Prostate gland (tissue), 2 donors: ENCODE measurements around the gene VWF. TPM values are rescaled to one million over a fixed set of nuclear protein-coding genes. Genes with fewer than 3 reads are reported as not detected.
"Not testable (repeated sequence)": the region's sequence is repeated elsewhere in the genome, so short reads cannot be mapped to it uniquely, and the experiment has no call there.

Experiments used
- DNase-seq: peaks from one replicate; pipeline ENCODE4 v3.0.0-alpha.2; 2019; ENCODE audit warnings: low spot score
- H3K27ac ChIP-seq, 2 donors: fragments of 200-600 bp; sonication (generic); 2 replicates each; pipeline ENCODE4 v1.5.1; 2017 to 2019
- H3K27me3 ChIP-seq: fragments of 200-600 bp; sonication (generic); replicated peaks from 2 replicates; pipeline ENCODE4 v1.5.1; 2019; ENCODE audit not compliant: insufficient read depth
- H3K36me3 ChIP-seq, 2 donors: fragments of 200-600 bp; sonication (generic); 1 replicate in 1 of 2; 2 replicates in 1 of 2; pipeline versions ENCODE4 v1.5.1 to v1.8.1; 2017 to 2019
- H3K4me1 ChIP-seq: fragments of 200-600 bp; sonication (generic); replicated peaks from 2 replicates; pipeline ENCODE4 v1.5.1; 2019
- H3K4me3 ChIP-seq, 2 donors: fragments of 200-600 bp; sonication (generic); 2 replicates each; pipeline ENCODE4 v1.5.1; 2017 to 2019
- H3K9me3 ChIP-seq: fragments of 200-600 bp; sonication (generic); 2 replicates; pipeline ENCODE4 v1.5.1; 2017
- POLR2A ChIP-seq: fragments of 450-650 bp; IDR thresholded peaks from one replicate; pipeline ENCODE4 v1.6.1; 2016; ENCODE audit warnings: antibody characterized with exemption, mild to moderate bottlenecking
- POLR2AphosphoS5 ChIP-seq: sonication (generic); formaldehyde crosslinking; IDR thresholded peaks from one replicate; pipeline ENCODE4 v1.6.1; 2017; ENCODE audit warnings: antibody characterized with exemption
- WGBS: methylation state at CpG from one replicate; pipeline ENCODE4 v1.1.5; 2018; 5-methylcytosine and 5-hydroxymethylcytosine counted together
- intact Hi-C: fragments of 100-400 bp; cut with DNase I; formaldehyde crosslinking; loops from one replicate; pipeline ENCODE4 v1.14.2; 2022
- total RNA-seq, 2 donors: library from RNA; depleted of rRNA; stranded (reverse); fragments of >200 nt; gene quantifications; one replicate each; pipeline ENCODE4 v1.1.0, GENCODE V29; 2016
- TF ChIP-seq, protein P1 (sequence below), 4 experiments: fragments of 200-600 bp in 2 of 4; fragments of 450-650 bp in 2 of 4; sonication (generic) in 2 of 4; IDR thresholded peaks; 1 replicate in 3 of 4; 2 replicates in 1 of 4; pipeline ENCODE4 v1.5.1; 2016 to 2019; ENCODE audit warnings: antibody characterized with exemption in 4 of 4, mild to moderate bottlenecking in 2 of 4, moderate library complexity in 2 of 4

VWF gene
- total RNA-seq, 2 donors from 2014 or later: 55.0 to 193 TPM

DNA sequence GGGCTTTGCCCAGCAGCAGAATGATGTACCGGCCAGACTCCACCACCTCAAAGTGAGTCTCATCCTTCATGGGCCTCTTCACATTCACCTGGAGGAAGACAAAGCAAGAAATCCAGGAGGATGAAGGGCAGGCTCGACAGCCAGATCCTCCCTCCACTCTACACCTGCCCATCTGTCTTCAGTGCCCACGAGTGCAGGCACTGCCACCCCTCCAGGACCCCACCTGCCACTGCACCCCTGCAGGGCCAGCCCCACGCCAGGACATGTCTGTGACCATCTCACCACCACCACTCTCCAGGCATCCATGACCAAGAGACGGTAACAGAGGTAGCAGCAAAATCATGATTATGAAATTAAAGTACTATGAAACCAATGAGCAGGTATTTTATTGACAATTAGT lies 95.1 kb downstream of the VWF start:
- TF ChIP-seq POLR2A (no peak), POLR2AphosphoS5 (no peak)
- TF ChIP-seq, protein P1, sequence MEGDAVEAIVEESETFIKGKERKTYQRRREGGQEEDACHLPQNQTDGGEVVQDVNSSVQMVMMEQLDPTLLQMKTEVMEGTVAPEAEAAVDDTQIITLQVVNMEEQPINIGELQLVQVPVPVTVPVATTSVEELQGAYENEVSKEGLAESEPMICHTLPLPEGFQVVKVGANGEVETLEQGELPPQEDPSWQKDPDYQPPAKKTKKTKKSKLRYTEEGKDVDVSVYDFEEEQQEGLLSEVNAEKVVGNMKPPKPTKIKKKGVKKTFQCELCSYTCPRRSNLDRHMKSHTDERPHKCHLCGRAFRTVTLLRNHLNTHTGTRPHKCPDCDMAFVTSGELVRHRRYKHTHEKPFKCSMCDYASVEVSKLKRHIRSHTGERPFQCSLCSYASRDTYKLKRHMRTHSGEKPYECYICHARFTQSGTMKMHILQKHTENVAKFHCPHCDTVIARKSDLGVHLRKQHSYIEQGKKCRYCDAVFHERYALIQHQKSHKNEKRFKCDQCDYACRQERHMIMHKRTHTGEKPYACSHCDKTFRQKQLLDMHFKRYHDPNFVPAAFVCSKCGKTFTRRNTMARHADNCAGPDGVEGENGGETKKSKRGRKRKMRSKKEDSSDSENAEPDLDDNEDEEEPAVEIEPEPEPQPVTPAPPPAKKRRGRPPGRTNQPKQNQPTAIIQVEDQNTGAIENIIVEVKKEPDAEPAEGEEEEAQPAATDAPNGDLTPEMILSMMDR (IDR thresholded peaks at IDR 0.05): no peak
- no peaks in the 10 kb centered on the region for H3K36me3 ChIP-seq
- H3K4me3 ChIP-seq: no peak overlapping the region
- intact Hi-C loops: no loop called here
- WGBS: 91% methylated on average over 5 of the region's 5 CpGs
- H3K27me3 ChIP-seq: no peaks in the 10 kb centered on the region
- no peak overlapping the region for H3K27ac ChIP-seq
- H3K9me3 ChIP-seq: no peaks in the 10 kb centered on the region
- no peak for DNase-seq
- H3K4me1 ChIP-seq: no peaks in the 10 kb centered on the region

DNA sequence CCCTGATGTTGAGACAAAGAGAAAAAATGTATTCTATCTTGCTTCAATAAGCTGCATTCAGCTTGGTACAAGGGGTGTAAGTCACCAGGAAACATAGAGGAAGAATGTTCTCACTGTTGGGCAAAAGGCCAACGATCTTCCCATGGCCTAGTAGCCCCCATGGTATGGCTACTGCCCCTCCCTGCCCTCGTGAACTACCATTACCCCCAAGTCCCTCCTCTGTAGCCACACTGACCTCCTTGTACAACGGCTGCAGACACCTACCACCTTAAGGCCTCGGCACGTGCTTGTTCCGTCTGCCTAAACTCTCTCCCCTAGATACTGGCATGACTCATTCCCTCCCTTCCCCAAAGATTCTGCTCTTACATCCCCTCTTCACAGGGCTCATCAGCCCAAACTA lies 97.5 kb downstream of the VWF start:
- H3K36me3 ChIP-seq: no peaks in the 10 kb centered on the region
- H3K27me3 ChIP-seq: no peaks in the 10 kb centered on the region
- H3K4me1 ChIP-seq: no peaks in the 10 kb centered on the region
- H3K9me3 ChIP-seq: no peaks in the 10 kb centered on the region
- 83% methylated on average over 6 of the region's 6 CpGs for WGBS
- intact Hi-C loops: no loop called here
- no peak overlapping the region for H3K27ac ChIP-seq
- TF ChIP-seq POLR2AphosphoS5: no peak
- TF ChIP-seq, protein P1 (IDR thresholded peaks at IDR 0.05): no peak
- TF ChIP-seq POLR2A: no peak
- DNase-seq: no peak
- H3K4me3 ChIP-seq: no peak overlapping the region

DNA sequence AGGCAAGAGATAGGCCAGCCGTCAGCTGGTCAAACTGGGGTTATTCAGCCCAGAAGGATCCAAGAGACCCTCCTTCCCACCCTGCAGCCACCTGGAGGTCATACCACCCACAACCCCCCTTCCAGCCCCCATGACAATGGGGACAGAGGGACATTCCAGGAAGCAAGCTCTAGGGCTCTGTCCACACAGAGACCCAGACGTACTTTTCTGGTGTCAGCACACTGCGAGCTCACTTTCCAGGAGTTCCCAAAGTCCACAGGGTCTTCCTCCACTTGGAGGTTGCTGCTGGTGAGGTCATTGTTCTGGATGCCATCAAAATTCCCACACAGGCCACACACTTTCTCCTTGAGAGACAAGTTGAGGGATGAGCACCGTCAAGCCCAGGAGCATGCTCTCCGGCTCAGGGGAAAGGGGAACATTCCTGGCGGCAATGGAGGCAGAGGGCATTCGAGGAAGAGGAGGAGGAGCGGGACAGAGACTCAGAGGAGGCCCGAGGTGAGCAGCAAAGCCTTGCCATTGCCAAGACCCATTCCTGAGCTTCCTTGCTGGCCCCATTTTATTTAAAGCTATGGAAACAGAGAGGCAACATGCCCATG lies 98.7 kb downstream of the VWF start:
- DNase-seq, H3K9me3 ChIP-seq, H3K27me3 ChIP-seq, H3K4me3 ChIP-seq, H3K36me3 ChIP-seq, H3K27ac ChIP-seq, H3K4me1 ChIP-seq, intact Hi-C loops: not testable (repeated sequence)
- 67% methylated on average over 8 of the region's 9 CpGs for WGBS

DNA sequence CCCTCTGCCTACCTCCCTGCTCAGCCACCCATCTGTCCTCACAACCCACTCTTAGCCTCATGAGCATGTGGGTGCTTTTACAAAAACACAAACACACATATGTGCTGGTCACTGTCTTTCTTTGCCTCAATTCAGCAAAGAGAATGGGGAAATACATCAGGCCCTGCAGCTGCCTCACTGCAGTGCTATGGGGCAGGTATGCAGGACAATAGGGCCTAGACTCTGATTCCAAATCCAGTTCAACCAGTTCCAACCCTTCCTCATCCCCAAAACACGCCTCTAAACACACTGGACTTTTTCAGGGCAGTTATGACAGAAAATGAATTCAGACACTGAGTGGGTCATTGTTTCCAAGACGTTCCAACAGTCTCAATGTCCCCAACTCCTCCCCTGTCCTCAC lies 100.4 kb downstream of the VWF start:
- H3K9me3 ChIP-seq, intact Hi-C loops: not testable (repeated sequence)

DNA sequence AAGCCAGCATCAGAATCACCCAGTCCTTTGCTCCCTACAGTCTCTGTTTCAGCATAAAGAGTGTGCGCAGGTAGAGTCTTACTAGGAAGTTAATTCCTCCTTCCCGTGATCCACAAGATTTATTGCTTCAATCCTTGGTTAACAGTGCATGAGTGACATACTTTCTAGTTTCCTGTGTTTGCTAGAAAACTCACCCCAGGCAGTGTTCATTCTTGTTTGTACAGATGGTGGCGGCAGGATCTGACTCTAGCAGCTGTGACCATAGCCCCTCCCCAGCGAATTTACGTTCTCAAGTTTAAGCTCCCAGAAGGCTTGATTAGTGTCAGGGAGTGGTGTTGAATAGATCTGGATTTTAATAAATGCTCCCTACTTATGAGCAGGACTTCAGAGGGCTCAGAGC lies 103.5 kb downstream of the VWF start:
- H3K4me1 ChIP-seq: peaks cover 3% of the 10 kb centered on the region
- TF ChIP-seq POLR2AphosphoS5: peak; percentile 38
- TF ChIP-seq, protein P1 (IDR thresholded peaks at IDR 0.05): no peak

More for the DNA sequence above, 100.4 kb downstream of the VWF start:
- not testable (repeated sequence) for H3K4me3 ChIP-seq, DNase-seq, H3K4me1 ChIP-seq, H3K27ac ChIP-seq, H3K27me3 ChIP-seq, H3K36me3 ChIP-seq
- WGBS: 39% methylated on average over 2 of the region's 2 CpGs

DNA sequence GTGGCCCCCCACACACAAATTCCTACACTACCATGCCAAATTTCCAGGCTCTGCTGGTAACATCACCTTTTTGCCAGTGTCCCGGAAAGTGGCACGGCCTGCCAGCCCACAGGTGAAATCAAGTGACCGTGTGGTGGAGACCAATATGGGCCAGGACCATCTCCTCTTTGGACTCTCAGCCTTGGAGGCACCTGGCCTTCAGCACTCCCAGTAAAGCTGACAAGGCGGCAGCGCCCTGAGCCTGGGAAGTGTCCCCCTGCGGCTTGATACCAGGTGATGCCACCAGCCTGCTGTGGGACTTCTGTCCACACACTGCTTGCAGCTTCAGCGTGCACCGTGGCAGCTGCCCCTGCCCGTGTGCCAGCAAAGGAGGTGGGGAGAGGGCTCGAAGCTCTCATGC lies 104.0 kb downstream of the VWF start:
- intact Hi-C loops, H3K36me3 ChIP-seq, H3K27me3 ChIP-seq, H3K9me3 ChIP-seq, DNase-seq, H3K4me1 ChIP-seq, H3K4me3 ChIP-seq: not testable (repeated sequence)
- 37% methylated on average over 10 of the region's 10 CpGs for WGBS
- peak overlapping the region in 1 of 2 donors; percentile 34 for H3K27ac ChIP-seq

More for the DNA sequence above, 103.5 kb downstream of the VWF start:
- Histone ChIP-seq H3K27ac (peak overlapping the region in 1 of 2 donors; percentile 38), H3K9me3 (no peaks in the 10 kb centered on the region), H3K27me3 (no peaks in the 10 kb centered on the region), H3K36me3 (no peaks in the 10 kb centered on the region), H3K4me3 (no peak overlapping the region)
- DNase-seq: peak; percentile 52
- intact Hi-C loops: no loop called here
- 32% methylated on average over 5 of the region's 5 CpGs for WGBS

DNA sequence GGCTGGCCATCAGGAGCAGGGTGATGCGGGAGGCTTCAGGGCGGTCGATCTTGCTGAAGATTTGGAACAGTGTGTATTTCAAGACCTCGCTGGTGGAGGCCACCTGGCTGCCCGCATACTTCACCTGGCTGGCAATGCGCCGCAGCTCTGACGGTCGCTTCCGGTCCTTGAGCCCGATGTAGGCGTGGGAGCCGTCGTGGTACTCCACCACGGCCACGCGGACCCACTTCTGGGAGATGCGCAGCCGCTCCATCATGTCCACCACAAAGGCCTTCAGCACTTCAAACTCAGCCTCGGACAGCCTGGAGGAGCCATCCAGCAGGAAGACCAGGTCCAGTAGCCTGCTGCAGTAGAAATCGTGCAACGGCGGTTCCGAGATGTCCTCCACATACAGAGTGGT lies 105.2 kb downstream of the VWF start:
- H3K27ac ChIP-seq, H3K9me3 ChIP-seq, DNase-seq, H3K4me3 ChIP-seq, H3K4me1 ChIP-seq, intact Hi-C loops, H3K27me3 ChIP-seq, H3K36me3 ChIP-seq: not testable (repeated sequence)
- 97% methylated on average over 21 of the region's 24 CpGs for WGBS
